NCI-H526 (cell line): ENCODE data around the gene DUSP8.
"Not testable (repeated sequence)": the region's sequence is repeated elsewhere in the genome, so short reads cannot be mapped to it uniquely, and the experiment has no call there.

Source experiments
- DNase-seq, 2 experiments: peaks; one replicate each; lab custom pipeline; 2025; lab: John Stamatoyannopoulos, UW

Gene DUSP8

GRCh38 chr11:1586699-1587098, 14.6 kb upstream of the DUSP8 start:
- DNase-seq: no peak

DNA sequence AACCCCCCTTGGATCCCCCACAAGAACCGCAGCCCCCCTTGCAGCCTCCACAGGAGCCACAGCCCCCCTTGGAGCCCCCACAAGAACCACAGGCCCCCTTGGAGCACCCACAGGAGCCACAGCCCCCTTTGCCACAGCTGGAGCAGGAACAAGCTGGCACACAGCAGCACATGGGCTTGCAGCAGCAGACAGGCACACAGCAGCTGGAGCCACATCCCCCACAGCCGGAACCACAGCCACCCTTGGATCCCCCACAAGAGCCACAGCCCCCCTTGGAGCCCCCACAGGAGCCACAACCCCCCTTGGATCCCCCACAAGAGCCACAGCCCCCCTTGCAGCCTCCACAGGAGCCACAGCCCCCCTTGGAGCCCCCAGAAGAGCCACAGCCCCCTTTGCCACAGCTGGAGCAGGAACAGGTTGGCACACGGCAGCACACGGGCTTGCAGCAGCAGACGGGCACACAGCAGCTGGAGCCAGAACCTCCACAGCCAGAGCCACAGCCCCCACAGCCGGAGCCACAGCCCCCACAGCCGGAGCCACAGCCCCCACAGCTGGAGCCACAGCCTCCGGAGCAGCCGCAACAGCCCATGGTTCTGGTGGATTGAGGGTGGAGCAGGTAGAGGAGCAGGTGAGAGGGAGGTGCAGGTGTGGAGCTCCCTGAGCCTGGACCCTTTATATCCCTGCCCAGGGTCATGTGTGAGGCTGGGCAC, 12.7 kb upstream of the DUSP8 start, which contains the start of gene KRTAP5-1:
TSS of gene KRTAP5-1 (minus strand) at position 623 of the 710 bp plus-strand sequence. CDS start at position 589, 34 bp downstream.
- DNase-seq: not testable (repeated sequence)

DNA sequence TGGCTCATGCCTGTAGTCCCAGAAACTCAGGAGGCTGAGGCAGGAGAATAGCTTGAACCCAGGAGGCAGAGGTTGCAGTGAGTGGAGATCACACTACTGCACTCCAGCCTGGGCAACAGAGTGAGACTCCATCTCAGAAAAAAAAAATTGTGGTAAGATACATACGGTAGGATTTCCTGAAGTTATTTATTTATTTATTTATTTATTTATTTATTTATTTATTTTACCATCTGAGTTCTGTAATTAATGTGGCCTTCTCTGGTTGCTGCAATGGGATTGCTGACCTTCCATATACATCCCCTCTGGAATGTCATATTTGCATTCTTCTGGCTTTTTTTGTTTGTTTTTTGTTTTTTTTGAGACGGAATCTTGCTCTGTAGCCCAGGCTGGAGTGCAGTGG, 10.8 kb upstream of the DUSP8 start:
- DNase-seq: not testable (repeated sequence)

DNA sequence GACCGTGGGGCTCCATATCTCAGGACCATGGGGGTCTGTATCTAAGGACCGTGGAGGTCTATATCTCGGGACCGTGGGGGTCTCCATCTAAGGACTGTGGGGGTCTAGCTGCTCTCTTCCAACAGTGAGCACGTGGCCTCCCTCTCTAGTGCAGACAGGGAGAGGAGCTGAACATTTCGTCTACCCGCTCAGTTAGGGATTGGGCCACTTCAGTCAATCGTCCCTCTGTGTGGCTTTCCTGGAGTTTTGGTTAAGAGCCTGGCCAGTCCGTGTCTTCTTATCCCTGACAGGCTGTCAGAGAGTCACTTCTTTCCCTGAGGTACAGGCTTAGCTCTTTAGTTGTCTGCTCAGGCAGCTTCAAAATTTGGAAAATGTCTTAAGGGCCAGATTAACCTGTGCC, 9.9 kb upstream of the DUSP8 start:
- DNase-seq: no peak

DNA sequence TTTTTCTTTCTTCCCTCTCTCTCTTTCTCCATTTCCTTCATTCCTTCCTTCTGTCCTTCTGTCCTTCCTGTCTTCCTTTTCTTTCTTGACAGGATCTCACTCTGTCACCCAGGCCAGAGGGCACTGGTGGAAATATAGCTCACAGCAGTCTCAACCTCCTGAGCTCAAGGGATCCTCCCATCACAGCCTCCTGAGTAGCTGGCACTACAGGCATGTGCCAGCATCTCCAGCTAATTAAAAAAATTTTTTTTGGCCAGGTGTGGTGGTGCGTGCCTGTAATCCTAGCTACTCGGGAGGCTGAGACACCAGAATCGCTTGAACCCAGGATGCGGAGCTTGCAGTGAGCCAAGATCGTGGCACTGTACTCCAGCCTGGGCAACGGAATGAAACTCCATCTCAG, 4.8 kb upstream of the DUSP8 start:
- no peak for DNase-seq

DNA sequence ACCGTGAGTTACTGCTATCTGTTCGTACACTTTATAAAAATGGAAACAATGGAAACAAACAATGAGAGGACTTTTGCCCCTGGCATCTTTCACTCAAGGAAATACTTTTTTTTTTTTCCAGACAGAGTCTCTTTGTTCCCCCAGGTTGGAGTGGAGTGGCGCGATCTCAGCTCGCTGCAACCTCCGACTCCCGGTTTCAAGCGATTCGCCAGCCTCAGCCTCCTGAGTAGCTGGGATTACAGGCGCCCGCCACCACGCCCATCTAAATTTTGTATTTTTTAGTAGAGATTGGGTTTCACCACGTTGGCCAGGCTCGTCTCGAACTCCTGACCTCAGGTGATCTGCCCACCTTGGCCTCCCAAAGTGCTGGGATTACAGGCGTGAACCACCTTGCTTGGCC, 3.7 kb upstream of the DUSP8 start:
- not testable (repeated sequence) for DNase-seq

GRCh38 chr11:1574933-1575242, 2.8 kb upstream of the DUSP8 start:
- DNase-seq: no peak

GRCh38 chr11:1574238-1574932, 2.3 kb upstream of the DUSP8 start:
- DNase-seq: peak; percentile 93 to 97

GRCh38 chr11:1573903-1574237, 1.8 kb upstream of the DUSP8 start:
- DNase-seq: peak; percentile 93 to 97

DNA sequence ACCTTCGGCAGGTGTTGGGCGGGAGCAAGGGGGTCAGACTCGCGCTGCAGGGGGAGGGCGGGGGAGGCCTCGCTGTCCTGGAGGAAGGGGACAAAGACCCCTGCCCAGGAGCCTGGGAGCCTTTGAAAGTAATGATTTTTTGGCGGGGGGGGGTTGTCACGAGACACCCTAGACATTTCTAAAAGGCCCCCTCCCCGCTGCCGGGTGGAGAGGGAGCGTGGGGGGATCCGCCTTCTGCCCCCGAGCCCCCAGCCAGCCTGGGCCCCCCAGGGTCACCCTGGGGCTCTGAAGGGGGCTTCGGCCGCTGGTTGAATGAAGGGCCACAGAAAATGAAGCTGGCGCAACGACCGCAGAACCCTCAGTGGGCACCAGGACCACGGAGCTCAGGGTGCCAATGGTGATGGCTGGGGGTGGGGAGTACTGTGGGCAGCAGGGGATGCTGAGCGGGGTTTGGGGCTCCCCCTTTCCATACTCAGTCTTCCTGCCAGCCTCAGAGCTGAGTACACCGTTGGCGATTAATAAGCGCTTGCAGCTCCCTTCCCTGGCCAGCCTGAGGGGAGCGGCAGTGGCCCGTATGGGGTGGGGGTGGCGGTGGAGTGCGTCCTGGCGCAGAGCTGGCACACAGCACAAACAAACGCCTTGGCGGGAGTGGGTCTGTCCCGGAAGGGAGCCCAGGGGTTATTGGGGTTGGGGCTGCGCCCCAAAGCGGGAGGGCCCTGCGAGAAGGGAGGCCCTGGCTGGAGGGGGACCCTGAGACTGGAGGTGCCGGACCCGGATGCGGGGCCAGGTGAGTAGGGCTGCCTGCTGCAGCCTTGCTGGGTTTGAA, 1.2 kb upstream of the DUSP8 start:
- no peak for DNase-seq

GRCh38 chr11:1571760-1572196, 293 bp downstream of the DUSP8 start:
- DNase-seq: no peak

GRCh38 chr11:1570896-1571759, 943 bp downstream of the DUSP8 start:
- DNase-seq: peak in 1 of 2 experiments; percentile 72

GRCh38 chr11:1570531-1570895, 1.6 kb downstream of the DUSP8 start:
- DNase-seq: no peak

DNA sequence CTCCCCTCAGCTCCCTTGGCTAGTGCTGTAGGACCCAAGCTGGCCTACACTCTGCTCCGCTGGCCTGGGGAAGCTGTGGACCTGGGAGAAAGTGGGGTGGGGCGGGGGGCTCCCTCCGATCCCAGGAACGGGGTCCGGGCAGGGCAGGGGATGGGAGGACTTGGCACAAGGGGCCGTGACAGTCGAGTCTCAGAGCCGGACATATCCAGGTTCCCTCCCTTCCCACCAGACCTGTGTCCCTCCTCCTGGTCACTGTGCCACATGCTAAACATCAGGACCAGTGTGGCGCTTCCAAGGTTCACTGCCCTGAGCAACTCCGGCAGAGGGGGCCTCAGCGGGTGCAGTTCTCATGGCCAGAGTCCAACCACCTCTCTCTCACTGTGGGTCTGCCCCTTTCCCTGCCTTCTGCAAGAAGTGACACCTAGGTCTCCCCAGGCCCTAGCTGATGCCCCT, 2.0 kb downstream of the DUSP8 start:
- no peak for DNase-seq

DNA sequence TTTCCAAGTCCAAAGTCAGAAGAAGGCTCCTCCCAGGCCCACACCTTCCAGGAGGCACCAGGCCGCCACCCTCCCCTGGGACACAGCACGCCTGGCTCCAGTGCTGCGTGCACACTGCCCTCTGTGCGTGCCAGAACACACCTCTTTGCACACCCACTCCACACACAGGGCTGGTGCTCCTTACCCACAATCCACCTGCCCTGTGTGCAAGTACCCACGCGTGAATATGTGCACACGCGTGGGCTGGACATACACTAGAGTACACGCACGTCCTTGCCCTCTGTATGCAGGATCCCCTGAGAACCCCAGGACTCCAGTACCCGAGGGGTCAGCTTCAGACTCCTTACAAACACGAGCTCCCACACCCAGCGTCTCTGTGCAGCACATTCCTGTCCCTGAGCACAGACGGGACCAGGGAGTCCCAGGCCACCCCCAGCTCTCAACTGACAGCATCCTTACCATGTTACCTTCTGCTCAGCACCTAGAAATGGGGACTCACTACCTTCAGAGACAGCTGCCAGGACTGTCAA, 2.8 kb downstream of the DUSP8 start:
- peak in 1 of 2 experiments; percentile 57 for DNase-seq

DNA sequence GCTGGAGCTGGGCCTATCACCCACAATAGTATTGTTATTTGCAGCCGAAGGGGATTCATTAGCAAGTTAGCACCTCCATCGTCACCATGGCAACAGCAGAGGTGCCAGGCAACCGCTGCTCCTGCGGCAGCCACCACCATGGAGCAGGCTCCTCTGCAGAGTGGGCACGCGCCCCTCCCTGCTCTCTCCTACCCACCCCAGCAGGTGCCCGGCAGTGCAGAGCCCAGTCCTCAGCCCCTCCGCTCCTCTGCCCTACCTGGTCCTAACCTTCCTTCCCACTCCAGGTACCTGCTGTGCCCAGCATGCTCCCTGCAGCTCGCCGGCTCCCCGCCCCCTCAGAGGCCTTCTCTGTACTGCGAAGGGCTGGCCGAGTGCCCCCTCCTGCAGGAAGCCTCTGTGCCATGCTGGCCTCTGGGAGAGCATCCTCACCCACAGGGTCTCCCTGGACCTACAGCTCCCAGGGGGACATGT, 3.6 kb downstream of the DUSP8 start:
- peak; percentile 68 to 82 for DNase-seq

DNA sequence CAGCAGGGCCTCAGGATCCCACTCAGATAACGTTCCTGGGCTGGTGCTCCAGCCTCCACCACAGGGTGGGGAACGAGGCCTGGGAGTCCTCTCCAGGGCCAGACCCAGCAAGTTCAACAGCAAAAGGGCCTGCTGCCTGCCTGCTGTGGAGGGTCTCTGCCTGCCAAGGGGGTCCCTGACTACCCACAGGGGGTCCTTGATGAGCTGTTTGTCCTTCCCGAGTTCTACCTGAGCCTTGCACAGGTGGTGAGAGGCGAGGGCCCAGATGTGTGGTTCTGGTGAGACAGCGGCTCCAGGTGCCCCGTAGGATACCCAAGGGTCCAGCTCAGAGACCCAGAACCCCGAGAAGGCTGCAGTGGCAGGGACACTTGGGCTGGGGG, 4.4 kb downstream of the DUSP8 start:
- DNase-seq: no peak

- DNase-seq: no peak
Measured at GRCh38 chr11:1567052-1567720, 4.9 kb downstream of the DUSP8 start.

- DNase-seq: no peak
Measured at GRCh38 chr11:1566381-1567051, 5.6 kb downstream of the DUSP8 start.

DNA sequence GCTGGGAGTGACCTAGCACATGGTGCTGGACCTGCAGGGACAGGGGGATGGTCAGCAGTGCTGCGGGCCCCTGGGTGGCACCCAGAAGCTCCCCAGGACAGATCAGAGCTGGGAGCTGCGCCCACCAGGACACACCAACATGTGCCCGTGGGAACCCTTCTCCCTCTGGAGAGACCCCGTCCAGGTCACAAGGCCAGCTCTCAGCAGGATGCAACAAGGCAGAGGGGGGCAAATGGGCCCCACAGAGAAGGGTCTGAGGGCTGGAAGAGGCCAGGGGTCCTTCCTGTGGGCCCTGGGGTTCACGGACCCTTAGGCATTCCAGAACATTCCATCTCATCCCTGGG, 6.2 kb downstream of the DUSP8 start:
- no peak for DNase-seq
